SHP77 treated with DMSO at 0.1 percent for 48 hours (cell line): ENCODE measurements around the gene ARPP19.
"Not testable (repeated sequence)": the region's sequence is repeated elsewhere in the genome, so short reads cannot be mapped to it uniquely, and the experiment has no call there.

Experiments
- DNase-seq: peaks from one replicate; lab custom pipeline; 2025; lab: John Stamatoyannopoulos, UW

The ARPP19 gene

GRCh38 chr15:52568601-52569585 lies at the start of gene ARPP19:
ARPP19 (minus strand) TSS chr15:52569030; CDS start chr15:52568892, 138 bp downstream.
- DNase-seq, result peak; percentile 80

GRCh38 chr15:52617026-52617425 lies 48.2 kb upstream of the ARPP19 start:
- DNase-seq, result no peak

- no peak for DNase-seq
Observed at GRCh38 chr15:52615302-52615701, 46.5 kb upstream of the ARPP19 start.

- no peak for DNase-seq
Observed at GRCh38 chr15:52609593-52609992, 40.8 kb upstream of the ARPP19 start.

GRCh38 chr15:52584414-52584813 lies 15.6 kb upstream of the ARPP19 start:
- DNase-seq, result no peak

GRCh38 chr15:52579852-52580251 lies 11.0 kb upstream of the ARPP19 start:
- no peak for DNase-seq

- DNase-seq, result no peak
Observed at GRCh38 chr15:52576692-52577091, 7.9 kb upstream of the ARPP19 start.

- DNase-seq, result not testable (repeated sequence)
Observed at GRCh38 chr15:52575573-52575972, 6.7 kb upstream of the ARPP19 start.

- DNase-seq, result no peak
Observed at GRCh38 chr15:52575072-52575471, 6.2 kb upstream of the ARPP19 start.

GRCh38 chr15:52574623-52575022 lies 5.8 kb upstream of the ARPP19 start:
- DNase-seq, result not testable (repeated sequence)

- no peak for DNase-seq
Observed at GRCh38 chr15:52567871-52568600, 794 bp downstream of the ARPP19 start.

GRCh38 chr15:52566889-52567288 lies 1.9 kb downstream of the ARPP19 start:
- DNase-seq, result no peak

GRCh38 chr15:52565417-52566358 lies 3.1 kb downstream of the ARPP19 start:
- DNase-seq, result not testable (repeated sequence)

GRCh38 chr15:52563501-52564060 lies 5.2 kb downstream of the ARPP19 start:
- no peak for DNase-seq

- DNase-seq, result no peak
Observed at GRCh38 chr15:52559575-52559974, 9.3 kb downstream of the ARPP19 start.

- DNase-seq, result no peak
Observed at GRCh38 chr15:52559022-52559421, 9.8 kb downstream of the ARPP19 start.

GRCh38 chr15:52558196-52558595 lies 10.6 kb downstream of the ARPP19 start:
- DNase-seq, result no peak

GRCh38 chr15:52557274-52557641 lies 11.6 kb downstream of the ARPP19 start:
- no peak for DNase-seq

- no peak for DNase-seq
Observed at GRCh38 chr15:52556524-52557273, 12.1 kb downstream of the ARPP19 start.

GRCh38 chr15:52552303-52552702 lies 16.5 kb downstream of the ARPP19 start:
- DNase-seq, result no peak

GRCh38 chr15:52551762-52552161 lies 17.1 kb downstream of the ARPP19 start:
- DNase-seq, result no peak
